Measurements from ENCODE around the gene TIAM1.
A peak's percentile ranks its signal among the peaks of the same experiment; 100 is the strongest.
"Not testable (repeated sequence)": the region's sequence is repeated elsewhere in the genome, so short reads cannot be mapped to it uniquely, and the experiment has no call there.

The TIAM1 gene

GRCh38 chr21:31252091-31252490, 92.0 kb downstream of the TIAM1 start:
- no peak for DNase-seq

DNA sequence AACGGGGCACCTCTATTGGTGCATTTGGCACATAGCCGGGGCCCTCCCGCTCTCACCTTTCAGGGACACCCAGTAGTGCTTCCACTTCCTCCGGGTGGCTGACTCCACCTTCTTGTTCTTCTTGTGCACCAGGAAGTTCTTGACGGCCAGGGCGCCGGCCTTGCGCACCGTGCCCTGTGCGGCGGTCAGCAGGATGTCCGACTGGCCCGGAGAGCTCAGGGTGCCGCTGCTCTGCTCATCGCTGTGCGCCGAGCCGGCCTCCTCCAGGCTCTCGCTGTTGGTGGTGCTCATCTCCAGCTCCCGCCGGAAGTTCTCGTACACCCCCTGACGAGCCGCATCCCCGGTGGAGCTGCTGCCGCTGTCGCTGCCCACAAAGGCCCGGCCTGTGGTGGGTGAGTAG, 92.4 kb downstream of the TIAM1 start:
- no peak for DNase-seq

GRCh38 chr21:31248598-31248997, 95.5 kb downstream of the TIAM1 start:
- DNase-seq, result no peak

- DNase-seq, result no peak
These were observed 100.5 kb downstream of the TIAM1 start for GRCh38 chr21:31243611-31244010.

- DNase-seq, result peak; percentile 2
These were observed 107.5 kb downstream of the TIAM1 start for GRCh38 chr21:31236528-31236927.

DNA sequence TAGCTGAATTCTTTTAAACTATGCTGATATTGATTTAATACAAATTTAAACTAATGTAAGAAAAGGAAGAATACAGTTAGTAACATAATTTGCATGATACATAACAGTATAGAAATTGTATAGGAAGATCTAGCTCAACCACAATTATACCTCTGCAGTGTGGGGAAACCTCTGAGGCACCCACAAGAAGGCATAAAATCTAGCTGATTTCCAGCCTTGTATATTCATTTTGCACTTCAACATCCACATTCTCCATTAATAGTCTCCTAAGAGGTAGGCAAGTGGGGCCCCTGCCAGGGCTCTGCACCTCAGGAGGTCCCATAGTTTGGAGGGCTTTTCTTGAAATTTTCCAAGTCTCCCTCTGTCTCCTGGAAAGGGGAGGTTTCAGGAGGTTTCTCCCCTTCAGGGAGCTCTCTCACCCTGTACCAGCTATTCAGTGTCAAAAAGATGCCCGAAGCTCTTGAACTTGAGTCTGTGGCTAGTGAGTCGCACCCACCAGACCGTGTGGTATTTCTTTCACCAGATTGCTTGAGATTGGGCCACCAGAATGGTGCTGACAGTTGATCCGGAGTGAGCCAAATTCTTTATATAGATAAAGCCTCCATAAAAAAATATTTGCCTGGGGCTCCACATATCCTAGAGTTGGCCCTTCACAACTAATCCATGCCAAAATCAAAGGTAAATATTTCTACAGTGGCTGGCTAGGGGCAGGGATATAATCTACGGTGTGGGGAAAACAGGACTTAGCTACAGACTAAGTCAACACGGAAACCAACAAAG, 108.2 kb downstream of the TIAM1 start:
- DNase-seq, result no peak

- no peak for DNase-seq
These were observed 109.1 kb downstream of the TIAM1 start for GRCh38 chr21:31234936-31235335.

- DNase-seq, result no peak
These were observed 110.3 kb downstream of the TIAM1 start for GRCh38 chr21:31233711-31234110.

DNA sequence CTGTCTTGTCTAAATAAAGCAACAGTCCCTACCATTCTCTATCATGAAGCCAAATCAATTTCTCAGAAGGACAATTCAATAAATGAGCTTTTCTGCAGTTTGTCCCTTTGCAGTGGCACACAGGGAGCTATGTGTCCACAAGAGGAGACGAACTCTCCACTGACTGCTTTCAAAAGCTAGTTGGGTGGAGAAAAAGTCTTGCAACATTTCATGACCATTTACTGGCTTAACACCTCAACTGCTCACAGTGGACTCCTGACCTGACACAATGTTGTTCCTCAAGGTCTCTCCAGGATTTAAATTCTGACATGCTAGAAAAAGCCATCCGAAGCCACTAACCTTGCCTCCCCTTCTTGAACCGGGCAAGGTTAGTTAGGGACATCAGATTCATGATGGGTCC, 111.7 kb downstream of the TIAM1 start:
- no peak for DNase-seq

DNA sequence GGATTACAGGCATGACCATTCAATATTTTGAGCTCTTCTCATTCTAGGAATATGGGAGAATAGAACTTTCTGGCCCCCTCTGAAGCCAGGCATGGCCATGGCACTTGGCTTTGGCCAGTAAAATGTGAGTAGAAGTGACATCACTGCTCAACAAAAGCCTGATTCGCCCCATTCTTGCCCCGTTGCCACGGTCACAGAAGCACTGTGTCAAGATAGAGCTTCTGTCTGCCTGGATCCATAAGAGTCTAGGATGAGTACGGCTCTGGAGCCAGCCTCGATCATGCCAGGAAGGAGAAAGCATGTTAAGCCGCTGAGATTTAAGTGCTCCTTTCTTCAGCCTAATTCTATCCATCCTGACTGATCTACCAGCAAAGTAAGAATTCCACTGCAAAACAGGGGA, 113.1 kb downstream of the TIAM1 start:
- DNase-seq, result no peak

DNA sequence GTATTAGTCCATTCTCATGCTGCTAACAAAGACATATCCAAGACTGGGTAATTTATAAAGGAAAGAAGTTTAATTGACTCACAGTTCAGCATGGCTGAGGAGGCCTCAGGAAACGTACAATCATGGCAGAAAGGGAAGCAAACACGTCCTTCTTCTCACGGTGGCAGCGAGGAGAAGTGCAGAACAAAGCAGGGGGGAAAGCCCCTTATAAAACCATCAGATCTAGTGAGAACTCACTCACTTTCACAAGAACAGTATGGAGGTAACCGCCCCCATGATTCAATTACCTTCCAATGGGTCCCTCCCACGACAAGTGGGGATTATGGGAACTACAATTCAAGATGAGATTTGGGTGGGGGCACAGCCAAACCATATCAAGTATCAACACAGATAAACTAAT, 115.3 kb downstream of the TIAM1 start:
- not testable (repeated sequence) for DNase-seq

GRCh38 chr21:31225713-31226112, 118.3 kb downstream of the TIAM1 start:
- DNase-seq, result no peak

DNA sequence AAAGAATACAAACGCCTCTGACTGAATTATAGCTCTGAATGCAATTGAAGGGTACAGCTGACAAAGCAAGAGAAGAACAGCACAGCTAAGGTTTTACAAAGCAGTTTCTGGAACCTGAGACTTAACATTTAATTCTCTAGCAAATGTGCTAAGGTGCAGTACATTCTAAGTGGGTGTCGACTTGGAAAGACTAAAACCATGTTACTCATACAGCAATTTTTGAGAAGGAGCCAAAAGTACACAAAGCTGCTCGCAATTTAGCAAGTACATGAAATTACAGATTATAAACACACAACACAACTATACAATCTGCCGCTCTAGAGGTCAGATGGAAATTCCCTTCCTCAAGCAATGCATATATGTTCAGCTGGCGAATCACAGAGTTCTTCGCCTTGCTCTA, 121.9 kb downstream of the TIAM1 start:
- DNase-seq, result no peak

DNA sequence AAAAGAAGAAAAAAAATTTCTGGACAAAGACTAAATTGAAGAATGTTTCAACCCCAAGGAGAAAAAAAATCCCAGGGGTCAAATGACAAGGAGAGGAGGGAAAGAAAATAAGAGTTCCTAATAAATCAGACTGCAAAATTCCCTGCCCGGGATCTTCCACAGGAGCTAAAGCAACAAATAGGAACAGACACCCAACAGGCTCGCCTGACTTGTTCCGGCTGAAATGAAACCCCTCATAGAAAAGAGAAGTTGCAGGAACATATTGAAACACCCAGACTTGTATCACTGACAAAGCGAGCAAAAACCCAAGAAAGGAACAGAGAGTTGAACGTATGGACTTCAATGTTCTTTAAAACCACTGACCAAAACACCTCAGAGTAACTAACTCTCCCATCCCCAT, 123.0 kb downstream of the TIAM1 start:
- DNase-seq, result no peak

DNA sequence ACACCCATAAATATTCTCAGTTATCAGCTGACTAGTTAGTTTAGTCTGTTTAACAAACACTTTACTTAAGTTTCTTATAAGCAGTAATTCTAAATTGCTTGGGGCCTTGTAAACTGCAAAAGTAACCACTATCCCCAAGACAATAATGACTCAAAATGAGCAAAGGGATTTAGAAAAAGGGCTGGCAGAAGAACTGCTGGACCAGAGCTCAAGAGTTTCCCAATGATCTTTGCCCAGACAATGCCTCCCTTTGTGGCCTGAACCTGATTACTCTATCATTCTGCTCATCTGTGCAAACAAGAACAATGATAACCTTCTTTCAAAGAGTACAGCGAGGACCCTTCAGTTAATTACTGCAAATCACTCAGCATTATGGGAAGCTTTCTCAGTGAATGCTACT, 123.5 kb downstream of the TIAM1 start:
- DNase-seq, result no peak

DNA sequence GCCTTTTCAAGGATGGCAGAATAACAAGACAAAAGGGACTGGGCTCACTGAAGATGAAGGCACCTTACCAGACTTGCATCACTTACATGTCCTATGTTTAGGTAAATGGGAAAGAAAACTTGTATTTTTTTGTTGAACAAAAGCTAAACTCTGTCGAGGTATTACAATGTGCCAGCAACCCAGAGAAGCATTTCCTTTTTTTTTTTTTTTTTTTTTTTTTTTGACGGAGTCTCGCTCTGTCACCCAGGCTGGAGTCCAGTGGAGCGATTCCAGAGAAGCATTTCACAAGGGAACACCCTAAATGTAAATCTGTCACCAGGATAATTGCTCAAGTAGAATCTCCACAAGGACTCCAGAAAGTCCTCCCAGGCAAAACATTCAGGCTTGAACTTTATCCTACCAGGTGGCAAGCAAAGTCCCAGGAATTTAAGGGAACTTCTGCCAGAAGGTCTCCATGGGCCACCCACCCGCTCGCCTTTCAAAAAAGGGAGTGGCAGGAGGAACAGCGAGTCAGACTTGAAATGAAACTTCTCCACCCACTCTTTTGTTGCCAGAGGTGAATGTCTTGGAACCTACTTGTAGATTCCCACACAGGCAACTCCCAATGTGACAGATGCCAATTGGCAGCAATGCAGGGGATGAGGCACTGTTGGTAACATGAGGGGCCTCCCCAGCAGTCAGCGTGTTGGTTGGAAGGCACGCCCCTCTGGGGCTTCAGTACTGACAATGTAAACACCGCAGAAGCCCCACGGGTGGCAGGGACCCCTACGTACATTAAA, 125.0 kb downstream of the TIAM1 start:
- DNase-seq, result no peak

DNA sequence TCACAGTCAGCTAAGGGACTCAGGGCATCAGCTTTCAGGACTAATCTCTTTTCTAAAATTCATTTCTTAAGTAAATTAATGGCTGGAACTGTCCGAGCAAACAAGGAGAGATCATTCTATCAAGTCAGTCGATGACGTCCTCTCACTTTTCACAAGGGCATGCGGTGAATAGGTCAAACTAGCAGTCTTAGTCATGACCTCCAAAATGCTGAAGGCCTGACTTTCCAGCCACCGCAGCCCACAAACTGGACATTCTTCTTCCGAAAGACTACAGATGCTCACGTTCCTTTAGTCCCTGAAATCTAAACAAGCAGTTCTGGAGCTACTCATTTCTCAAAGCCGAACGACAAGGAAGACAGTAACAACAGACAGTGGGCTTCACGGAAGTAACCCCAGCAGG, 127.9 kb downstream of the TIAM1 start:
- DNase-seq, result no peak

DNA sequence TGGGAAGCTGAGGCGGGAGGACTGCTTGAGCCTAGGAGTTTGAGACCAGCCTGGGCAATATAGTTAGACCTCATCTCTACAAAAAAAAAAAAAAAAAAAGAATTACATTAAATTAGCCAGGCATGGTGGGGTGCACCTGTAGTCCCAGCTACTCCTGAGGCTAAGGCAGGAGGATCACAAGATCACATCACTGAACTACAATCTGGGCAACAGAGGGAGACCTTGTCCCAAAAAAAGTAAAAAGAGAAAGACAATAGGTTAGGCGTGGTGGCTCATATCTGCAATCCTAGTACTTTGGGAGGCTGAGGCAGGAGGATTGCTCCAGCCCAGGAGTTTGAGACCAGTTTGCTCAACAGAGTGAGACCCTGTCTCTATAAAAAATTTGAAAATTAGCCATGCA, 130.3 kb downstream of the TIAM1 start:
- DNase-seq, result peak; percentile 24

DNA sequence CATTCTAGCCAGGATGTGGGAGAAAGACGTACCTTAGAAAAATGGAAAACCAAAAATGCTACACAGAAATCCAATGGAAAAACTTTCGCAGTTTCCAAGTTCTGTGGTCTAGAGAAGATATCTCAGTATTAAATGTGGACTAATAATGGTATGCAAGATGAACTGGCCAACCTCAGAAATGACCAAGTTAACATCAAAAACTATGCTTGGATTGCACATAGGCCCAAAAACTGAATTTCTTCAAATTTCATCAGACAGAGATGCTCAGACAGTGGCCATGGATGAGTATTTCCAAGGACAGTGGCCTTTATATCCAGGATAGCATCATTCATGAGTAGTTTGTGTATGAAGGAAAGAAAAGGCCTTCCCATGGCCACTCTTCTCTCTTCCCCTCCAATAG, 132.2 kb downstream of the TIAM1 start:
- DNase-seq, result no peak

DNA sequence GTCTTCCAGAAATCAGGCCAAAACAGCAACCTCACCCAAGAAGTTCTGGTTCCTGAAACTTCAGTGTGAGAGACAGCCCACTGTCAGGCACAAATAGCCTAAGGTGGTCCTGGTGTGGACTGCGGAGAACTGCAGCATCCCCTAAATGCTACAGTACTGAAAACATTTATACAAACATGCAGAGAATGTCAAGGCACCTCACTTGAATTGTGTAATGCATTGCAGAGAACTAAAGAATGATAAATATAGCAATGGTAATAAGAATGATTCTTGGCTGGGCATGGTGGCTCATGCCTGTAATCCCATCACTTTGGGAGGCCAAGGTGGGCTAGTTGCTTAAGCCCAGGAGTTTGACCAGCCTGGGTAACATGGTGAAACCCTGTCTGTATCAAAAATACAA, 138.6 kb downstream of the TIAM1 start:
- DNase-seq, result no peak

DNA sequence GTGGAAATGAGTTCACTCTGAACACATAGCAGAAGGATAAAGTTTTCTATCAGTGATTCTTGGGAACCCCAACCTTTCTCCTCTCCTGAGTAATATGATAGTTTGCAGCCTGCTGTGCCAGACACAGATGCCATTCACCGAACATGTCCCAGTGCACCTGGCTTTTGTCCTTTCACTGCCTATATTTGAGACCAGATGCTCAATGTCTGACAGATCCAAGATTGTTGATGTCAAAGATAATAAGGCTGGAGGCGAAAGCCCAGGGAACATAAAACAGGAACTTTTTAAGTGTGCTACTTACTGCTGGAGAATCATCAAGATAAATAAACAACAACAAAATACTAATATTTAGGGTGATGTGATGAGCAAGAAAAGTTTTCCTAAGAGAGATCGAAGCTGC, 139.3 kb downstream of the TIAM1 start:
- DNase-seq, result no peak

DNA sequence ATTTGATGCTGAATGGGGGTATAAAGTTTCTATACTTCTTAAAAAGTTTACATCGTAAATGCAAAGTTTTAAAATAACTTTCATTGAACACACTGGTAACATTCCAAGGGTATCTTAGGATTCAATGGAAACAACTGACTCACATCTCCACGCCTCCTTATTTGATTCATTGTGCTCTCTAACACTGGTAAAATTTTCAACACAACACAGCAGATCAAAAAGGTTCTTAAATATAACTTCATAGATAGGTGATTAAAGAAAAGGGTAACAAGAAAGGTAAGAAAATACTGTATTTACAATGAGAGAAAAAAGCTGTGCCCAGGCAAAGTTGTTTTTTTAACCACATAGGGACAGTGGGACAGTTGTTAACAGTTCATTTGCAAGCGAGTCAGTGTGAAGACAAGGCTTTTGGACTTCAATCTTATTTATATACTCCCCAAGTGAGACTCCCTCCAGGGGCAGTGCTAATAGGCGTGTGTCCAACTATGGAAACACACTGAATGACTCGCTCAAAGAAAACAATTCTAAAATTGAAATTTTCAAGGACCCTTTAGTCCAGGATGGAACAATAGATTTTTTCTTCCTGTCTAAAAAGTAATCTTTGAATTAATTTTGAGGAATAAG, 140.5 kb downstream of the TIAM1 start:
- DNase-seq, result no peak

DNA sequence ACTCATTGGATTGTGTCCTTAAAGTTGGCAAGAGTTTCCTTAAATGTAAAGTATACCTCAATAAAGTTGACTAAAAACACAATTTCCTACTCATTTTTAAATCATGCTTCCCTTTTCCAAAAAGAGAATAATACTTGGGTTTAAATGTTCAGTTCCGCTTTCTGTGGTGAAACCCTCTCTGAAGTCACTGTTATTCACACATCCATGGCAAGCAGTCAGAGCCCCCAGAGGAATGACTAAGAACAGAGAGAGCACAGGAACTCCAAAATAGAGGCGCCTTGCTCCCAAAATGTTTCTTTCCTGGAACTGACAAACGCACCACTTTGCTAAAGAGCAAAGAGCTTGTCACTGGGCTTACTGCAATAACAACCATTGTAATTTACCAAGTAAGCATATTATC, 142.5 kb downstream of the TIAM1 start:
- no peak for DNase-seq

DNA sequence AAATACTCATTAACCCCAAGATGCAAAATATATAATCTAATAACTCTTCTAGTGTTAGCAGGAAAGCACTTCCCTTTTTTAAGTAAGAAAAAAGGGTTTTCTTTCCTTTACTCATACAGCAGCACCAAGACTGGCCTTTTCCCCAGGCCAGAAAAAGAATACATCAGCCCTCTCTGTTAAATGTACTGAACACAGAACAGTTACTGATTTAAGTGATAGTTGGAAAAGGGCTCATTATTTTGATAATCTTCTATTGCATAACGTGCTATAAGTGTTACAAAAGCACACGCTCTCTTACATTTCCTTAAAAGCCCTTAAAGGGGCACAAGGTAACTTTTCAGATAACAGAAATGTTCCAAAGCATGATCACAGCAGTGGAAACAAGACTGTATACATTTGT, 142.9 kb downstream of the TIAM1 start:
- no peak for DNase-seq

All from CD4-positive, alpha-beta T cell treated with Interleukin-4 for 4 hours (primary cell).